ENCODE results near the gene GPBP1. TPM values are rescaled to one million over a fixed set of nuclear protein-coding genes. Genes with fewer than 3 reads are reported as not detected.
"Not testable (repeated sequence)": the region's sequence is repeated elsewhere in the genome, so short reads cannot be mapped to it uniquely, and the experiment has no call there.

The GPBP1 gene
- total RNA-seq, 2 donors from 2014 or later = 40.2 to 93.0 TPM

- DNase-seq (ENCODE audit: low spot score) (no peak), ATAC-seq (ENCODE audit: insufficient number of reproducible peaks, low FRiP score, low read depth) (no peak)
- Histone ChIP-seq H3K4me3 (no peak overlapping the region), H3K9me3 (peaks cover 11% of the 10 kb centered on the region), H3K27ac (no peak overlapping the region), H3K27me3 (replicated peaks; ENCODE audit: insufficient read depth) (no peaks in the 10 kb centered on the region), H3K4me1 (ENCODE audit: control insufficient read depth in 1 of 2, low read depth in 2 of 2) (no peaks in the 10 kb centered on the region), H3K36me3 (no peaks in the 10 kb centered on the region)
- TF ChIP-seq CTCF (IDR thresholded peaks at IDR 0.05) = no peak
Observed at GRCh38 chr5:57155033-57155432, 18.8 kb upstream of the GPBP1 start.

- DNase-seq (ENCODE audit: low spot score) = no peak
- no peaks in the 10 kb centered on the region for H3K36me3 ChIP-seq
- no peak overlapping the region for H3K4me3 ChIP-seq
- H3K4me1 ChIP-seq (ENCODE audit: control insufficient read depth in 1 of 2, low read depth in 2 of 2) = no peaks in the 10 kb centered on the region
- ATAC-seq (ENCODE audit: insufficient number of reproducible peaks, low FRiP score, low read depth) = no peak
- no peaks in the 10 kb centered on the region for H3K27me3 ChIP-seq (replicated peaks; ENCODE audit: insufficient read depth)
- peaks cover 11% of the 10 kb centered on the region for H3K9me3 ChIP-seq
- H3K27ac ChIP-seq = no peak overlapping the region
- TF ChIP-seq CTCF (IDR thresholded peaks at IDR 0.05) = no peak
Observed at GRCh38 chr5:57157131-57157530, 16.7 kb upstream of the GPBP1 start.

- no peak overlapping the region for H3K27ac ChIP-seq
- H3K4me3 ChIP-seq = no peak overlapping the region
- no peaks in the 10 kb centered on the region for H3K36me3 ChIP-seq
- no peaks in the 10 kb centered on the region for H3K27me3 ChIP-seq (replicated peaks; ENCODE audit: insufficient read depth)
- no peak for ATAC-seq (ENCODE audit: insufficient number of reproducible peaks, low FRiP score, low read depth)
- peaks cover 11% of the 10 kb centered on the region for H3K9me3 ChIP-seq
- no peaks in the 10 kb centered on the region for H3K4me1 ChIP-seq (ENCODE audit: control insufficient read depth in 1 of 2, low read depth in 2 of 2)
- TF ChIP-seq CTCF (IDR thresholded peaks at IDR 0.05) = no peak
- DNase-seq (ENCODE audit: low spot score) = no peak
Observed at GRCh38 chr5:57157666-57158065, 16.2 kb upstream of the GPBP1 start.

GRCh38 chr5:57163553-57164006 is 10.3 kb upstream of the GPBP1 start:
- no peak for TF ChIP-seq CTCF (IDR thresholded peaks at IDR 0.05)
- H3K27ac ChIP-seq = no peak overlapping the region
- ATAC-seq (ENCODE audit: insufficient number of reproducible peaks, low FRiP score, low read depth) (no peak), DNase-seq (ENCODE audit: low spot score) (no peak)
- no peaks in the 10 kb centered on the region for H3K4me1 ChIP-seq (ENCODE audit: control insufficient read depth in 1 of 2, low read depth in 2 of 2)
- H3K9me3 ChIP-seq = no peaks in the 10 kb centered on the region
- H3K4me3 ChIP-seq = no peak overlapping the region
- H3K36me3 ChIP-seq = no peaks in the 10 kb centered on the region
- H3K27me3 ChIP-seq (replicated peaks; ENCODE audit: insufficient read depth) = no peaks in the 10 kb centered on the region

GRCh38 chr5:57164124-57164523 is 9.7 kb upstream of the GPBP1 start:
- H3K27ac ChIP-seq = no peak overlapping the region
- no peak for DNase-seq (ENCODE audit: low spot score)
- H3K36me3 ChIP-seq = no peaks in the 10 kb centered on the region
- ATAC-seq (ENCODE audit: insufficient number of reproducible peaks, low FRiP score, low read depth) = no peak
- no peaks in the 10 kb centered on the region for H3K4me1 ChIP-seq (ENCODE audit: control insufficient read depth in 1 of 2, low read depth in 2 of 2)
- TF ChIP-seq CTCF (IDR thresholded peaks at IDR 0.05) = no peak
- H3K9me3 ChIP-seq = no peaks in the 10 kb centered on the region
- no peak overlapping the region for H3K4me3 ChIP-seq
- H3K27me3 ChIP-seq (replicated peaks; ENCODE audit: insufficient read depth) = no peaks in the 10 kb centered on the region

- H3K36me3 ChIP-seq; H3K4me1 ChIP-seq (ENCODE audit: control insufficient read depth in 1 of 2, low read depth in 2 of 2); DNase-seq (ENCODE audit: low spot score); H3K9me3 ChIP-seq; H3K27ac ChIP-seq; H3K4me3 ChIP-seq; ATAC-seq (ENCODE audit: insufficient number of reproducible peaks, low FRiP score, low read depth); H3K27me3 ChIP-seq (replicated peaks; ENCODE audit: insufficient read depth): not testable (repeated sequence)
Observed at GRCh38 chr5:57165171-57165570, 8.7 kb upstream of the GPBP1 start.

All from thoracic aorta (tissue), 2 donors.